Neuronal stem cell (in vitro differentiated cells): ENCODE measurements around the gene INHBE.
A peak's percentile ranks its signal among the peaks of the same experiment; 100 is the strongest.
"Not testable (repeated sequence)": the region's sequence is repeated elsewhere in the genome, so short reads cannot be mapped to it uniquely, and the experiment has no call there.

ENCODE experiments used
- DNase-seq: peaks from one replicate; pipeline ENCODE4 v3.0.0-alpha.2; 2013; ENCODE audit warnings: low spot score
- H2AFZ ChIP-seq: one replicate; pipeline ENCODE4 v1.6.1; 2013; ENCODE audit warnings: mild to moderate bottlenecking, low read length, inconsistent platforms
- H2AK5ac ChIP-seq: 2 replicates; pipeline ENCODE4 v1.6.1; 2013; ENCODE audit warnings: low read depth, mild to moderate bottlenecking, inconsistent platforms, low read length, moderate library complexity, mixed read lengths
- H2BK120ac ChIP-seq: 2 replicates; pipeline ENCODE4 v1.6.1; 2013; ENCODE audit warnings: low read depth, mild to moderate bottlenecking, inconsistent platforms, low read length, moderate library complexity, mixed read lengths
- H2BK12ac ChIP-seq: one replicate; pipeline ENCODE4 v1.6.1; 2013; ENCODE audit warnings: low read length, inconsistent platforms
- H2BK15ac ChIP-seq: 2 replicates; pipeline ENCODE4 v1.6.1; 2013; ENCODE audit warnings: mild to moderate bottlenecking, low read length, inconsistent platforms, mixed read lengths
- H2BK5ac ChIP-seq: one replicate; pipeline ENCODE4 v1.6.1; 2013; ENCODE audit warnings: inconsistent platforms, mild to moderate bottlenecking, low read length, moderate library complexity
- H3K14ac ChIP-seq: one replicate; pipeline ENCODE4 v1.6.1; 2013; ENCODE audit warnings: low read length, inconsistent platforms
- H3K18ac ChIP-seq: 2 replicates; pipeline ENCODE4 v1.6.1; 2013; ENCODE audit warnings: low read length, inconsistent platforms
- H3K23ac ChIP-seq: 2 replicates; pipeline ENCODE4 v1.6.1; 2013; ENCODE audit warnings: low read depth, mild to moderate bottlenecking, mixed read lengths, low read length, inconsistent platforms; ENCODE audit not compliant: poor library complexity
- H3K27ac ChIP-seq: replicated peaks from 3 replicates; pipeline ENCODE4 v1.5.1; 2013; ENCODE audit warnings: low read length, inconsistent platforms
- H3K27me3 ChIP-seq, 3 experiments: 2 replicates each; pipeline ENCODE4 v1.6.1; 2013; ENCODE audit warnings: low read length in 3 of 3, mild to moderate bottlenecking in 2 of 3, inconsistent platforms in 1 of 3, low read depth in 1 of 3, mixed read lengths in 1 of 3, moderate library complexity in 1 of 3; ENCODE audit not compliant: control insufficient read depth in 3 of 3, insufficient read depth in 3 of 3
- H3K36me3 ChIP-seq, 2 donors: replicated peaks in 1 of 2; 2 replicates each; pipeline ENCODE4 v1.6.1; 2013; ENCODE audit warnings: low read length in 2 of 2; ENCODE audit not compliant: control insufficient read depth in 2 of 2, insufficient read depth in 2 of 2
- H3K4ac ChIP-seq: 2 replicates; pipeline ENCODE4 v1.6.1; 2013; ENCODE audit warnings: inconsistent platforms, mild to moderate bottlenecking, low read length, moderate library complexity
- H3K4me1 ChIP-seq, 2 donors: 1 replicate in 1 of 2; 2 replicates in 1 of 2; pipeline ENCODE4 v1.6.1; 2013; ENCODE audit warnings: low read length in 2 of 2, low read depth in 1 of 2; ENCODE audit not compliant: control insufficient read depth in 2 of 2, insufficient read depth in 1 of 2
- H3K4me2 ChIP-seq: one replicate; pipeline ENCODE4 v1.6.1; 2013; ENCODE audit warnings: mild to moderate bottlenecking, low read length, inconsistent platforms; ENCODE audit not compliant: insufficient read depth, poor library complexity, severe bottlenecking
- H3K4me3 ChIP-seq, 2 donors: 2 replicates each; pipeline ENCODE4 v1.5.1; 2013; ENCODE audit warnings: low read length in 2 of 2, mild to moderate bottlenecking in 2 of 2, inconsistent platforms in 1 of 2, moderate library complexity in 1 of 2
- H3K79me1 ChIP-seq: one replicate; pipeline ENCODE4 v1.6.1; 2013; ENCODE audit warnings: low read depth, mild to moderate bottlenecking, inconsistent platforms, low read length, moderate library complexity
- H3K9ac ChIP-seq: one replicate; pipeline ENCODE4 v1.6.1; 2013; ENCODE audit warnings: mild to moderate bottlenecking, low read depth, low read length, inconsistent platforms; ENCODE audit not compliant: poor library complexity
- H3K9me3 ChIP-seq, 2 donors: replicated peaks in 1 of 2; 2 replicates each; pipeline versions ENCODE3 to v1.6.1; 2013; ENCODE audit warnings: low read length in 2 of 2, mild to moderate bottlenecking in 2 of 2, inconsistent platforms in 1 of 2, low read depth in 1 of 2, mixed read lengths in 1 of 2, moderate library complexity in 1 of 2; ENCODE audit not compliant: control insufficient read depth in 2 of 2, insufficient read depth in 1 of 2
- H4K8ac ChIP-seq: one replicate; pipeline ENCODE4 v1.6.1; 2013; ENCODE audit warnings: low read depth, mild to moderate bottlenecking, inconsistent platforms, low read length, moderate library complexity
- H4K91ac ChIP-seq: one replicate; pipeline ENCODE4 v1.6.1; 2013; ENCODE audit warnings: low read length, low read depth, mild to moderate bottlenecking, inconsistent platforms; ENCODE audit not compliant: poor library complexity
- WGBS, 2 donors: extraction: QIAGEN DNeasy Blood & Tissue Kit; methylation state at CpG; one replicate each; pipeline ENCODE4 v1.1.7; 2013; ENCODE audit warnings: missing lambda C conversion rate in 2 of 2, mixed read lengths in 1 of 2; ENCODE audit not compliant: insufficient read length in 2 of 2, insufficient replicate concordance in 1 of 2; ENCODE audit errors: extremely low coverage in 2 of 2; 5-methylcytosine and 5-hydroxymethylcytosine counted together

The INHBE gene

DNA sequence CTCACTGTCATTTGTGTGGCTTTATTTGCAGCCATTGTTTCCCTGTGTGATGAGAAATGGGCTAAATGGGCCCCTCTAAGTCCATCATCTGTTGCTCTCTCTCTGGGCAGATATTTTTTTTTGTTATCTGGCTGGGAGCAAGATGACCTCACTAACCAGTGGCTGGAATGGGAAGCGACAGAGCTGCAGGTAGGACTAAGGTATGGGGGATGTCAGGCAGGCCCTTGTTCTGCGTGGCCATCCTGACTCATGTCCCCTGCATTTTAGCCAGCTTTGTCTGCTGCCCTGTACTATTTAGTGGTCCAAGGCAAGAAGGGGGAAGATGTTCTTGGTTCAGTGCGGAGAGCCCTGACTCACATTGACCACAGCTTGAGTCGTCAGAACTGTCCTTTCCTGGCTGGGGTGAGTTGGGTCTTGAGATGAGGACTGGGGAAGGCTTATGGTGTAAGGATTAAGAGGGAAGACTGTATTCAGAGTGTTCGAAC, 34.1 kb downstream of the INHBE start:
- WGBS, 2 donors, result no CpG with 5 or more reads among the region's 5 CpGs
- Histone ChIP-seq H3K4me1 (peaks cover 3% of the 10 kb centered on the region in 2 donors), H3K79me1 (peaks cover 10% of the 10 kb centered on the region), H3K4me3 (peak overlapping the region in 1 of 2 donors; percentile 86), H2BK120ac (no peak overlapping the region), H2BK5ac (no peak overlapping the region), H3K23ac (no peak overlapping the region), H2AK5ac (no peak overlapping the region), H3K36me3 (peaks cover 27 to 47% of the 10 kb centered on the region in 2 donors), H2BK12ac (no peak overlapping the region), H3K14ac (no peak overlapping the region), H2AFZ (no peak overlapping the region), H3K18ac (no peak overlapping the region), H3K27me3 (no peaks in the 10 kb centered on the region), H3K27ac (no peak overlapping the region), H3K9ac (no peak overlapping the region), H3K4me2 (peak overlapping the region; percentile 23), H4K91ac (no peak overlapping the region), H2BK15ac (no peak overlapping the region), H4K8ac (peak overlapping the region; percentile 20), H3K4ac (no peak overlapping the region), H3K9me3 (peaks cover 0 to 6% of the 10 kb centered on the region in 2 donors)
- no peak for DNase-seq

DNA sequence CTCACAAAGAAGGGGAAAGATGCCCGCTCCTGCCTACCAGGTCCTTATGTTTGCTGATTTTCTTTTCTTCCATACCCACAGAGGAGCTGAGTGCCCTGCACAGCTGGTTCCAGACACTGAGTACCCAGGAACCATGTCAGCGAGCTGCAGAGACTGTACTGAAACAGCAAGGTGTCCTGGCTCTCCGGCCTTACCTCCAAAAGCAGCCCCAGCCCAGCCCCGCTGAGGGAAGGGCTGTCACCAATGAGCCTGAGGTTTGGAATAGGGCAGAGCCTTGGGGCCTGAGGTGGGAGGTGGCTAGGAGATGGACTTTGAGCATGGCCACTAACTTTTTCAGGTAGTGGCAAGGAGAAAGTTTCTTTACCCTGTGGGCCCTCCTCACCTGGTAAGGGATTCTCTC, 35.0 kb downstream of the INHBE start:
- H3K79me1 ChIP-seq, result peaks cover 10% of the 10 kb centered on the region
- no peak overlapping the region for H4K91ac ChIP-seq
- H3K4me3 ChIP-seq, result peak overlapping the region in 1 of 2 donors; percentile 17
- no peak overlapping the region for H3K4ac ChIP-seq
- no peak overlapping the region for H2BK12ac ChIP-seq
- H3K18ac ChIP-seq, result no peak overlapping the region
- no peak for DNase-seq
- H3K23ac ChIP-seq, result no peak overlapping the region
- H3K27ac ChIP-seq, result no peak overlapping the region
- H3K27me3 ChIP-seq, result no peaks in the 10 kb centered on the region
- no peak overlapping the region for H3K9ac ChIP-seq
- H3K14ac ChIP-seq, result no peak overlapping the region
- no peak overlapping the region for H2BK120ac ChIP-seq
- WGBS, 2 donors, result no CpG with 5 or more reads among the region's 4 CpGs
- no peak overlapping the region for H3K4me2 ChIP-seq
- H3K4me1 ChIP-seq, result peaks cover 3% of the 10 kb centered on the region in 2 donors
- no peak overlapping the region for H2BK5ac ChIP-seq
- H3K9me3 ChIP-seq, result peaks cover 0 to 6% of the 10 kb centered on the region in 2 donors
- H2AK5ac ChIP-seq, result no peak overlapping the region
- H2BK15ac ChIP-seq, result no peak overlapping the region
- no peak overlapping the region for H4K8ac ChIP-seq
- H3K36me3 ChIP-seq, result peaks cover 27 to 48% of the 10 kb centered on the region in 2 donors
- no peak overlapping the region for H2AFZ ChIP-seq

DNA sequence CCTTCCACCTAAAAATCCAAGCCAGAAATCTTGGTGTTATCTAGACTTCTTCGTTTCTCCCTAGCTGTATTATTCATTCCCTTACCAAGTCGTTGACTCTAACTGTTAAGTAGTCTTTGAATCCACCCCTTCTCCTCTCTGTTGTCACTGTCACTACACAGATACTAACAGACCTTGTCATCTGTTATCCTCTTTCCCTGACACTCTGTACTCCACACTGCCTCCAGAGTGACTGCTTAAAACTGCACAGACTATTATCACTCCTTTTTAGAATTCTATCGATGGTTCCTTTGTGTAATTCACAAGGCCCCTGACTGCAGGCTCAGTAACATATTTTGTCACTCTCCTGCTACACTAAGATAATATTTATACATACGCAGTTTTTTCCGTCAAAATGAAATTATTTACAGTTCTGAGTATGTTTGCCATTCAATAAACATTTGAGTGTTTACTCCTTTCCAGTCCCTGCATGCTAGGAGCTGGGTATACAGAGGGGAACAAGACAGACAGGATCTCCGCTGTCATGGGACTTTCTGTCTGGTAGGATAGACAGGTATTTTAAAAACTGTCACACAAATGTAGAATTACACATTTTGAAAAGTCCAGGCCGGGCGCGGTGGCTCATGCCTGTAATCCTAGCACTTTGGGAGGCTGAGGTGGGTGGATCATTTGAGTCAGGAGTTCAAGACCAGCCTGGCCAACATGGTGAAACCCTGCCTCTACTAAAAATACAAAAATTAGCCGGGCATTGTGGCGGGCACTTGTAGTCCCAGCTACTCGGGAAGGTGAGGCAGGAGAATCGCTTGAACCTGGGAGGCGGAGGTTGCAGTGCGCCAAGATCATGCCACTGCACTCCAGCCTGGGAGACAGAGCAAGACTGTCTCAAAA, 36.5 kb downstream of the INHBE start:
- H2BK12ac ChIP-seq, result no peak overlapping the region
- H3K36me3 ChIP-seq, result peaks cover 29 to 58% of the 10 kb centered on the region in 2 donors
- H2BK120ac ChIP-seq, result no peak overlapping the region
- no peak overlapping the region for H3K4me3 ChIP-seq
- no peak overlapping the region for H2BK5ac ChIP-seq
- H3K27ac ChIP-seq, result no peak overlapping the region
- no peak overlapping the region for H3K4ac ChIP-seq
- H3K9me3 ChIP-seq, result peaks cover 0 to 6% of the 10 kb centered on the region in 2 donors
- H3K79me1 ChIP-seq, result peaks cover 10% of the 10 kb centered on the region
- no peak overlapping the region for H3K14ac ChIP-seq
- no peak overlapping the region for H2BK15ac ChIP-seq
- WGBS, 2 donors, result no CpG with 5 or more reads among the region's 15 CpGs
- no peak overlapping the region for H3K18ac ChIP-seq
- DNase-seq, result no peak
- peaks cover 3% of the 10 kb centered on the region in 2 donors for H3K4me1 ChIP-seq
- H3K4me2 ChIP-seq, result no peak overlapping the region
- no peaks in the 10 kb centered on the region for H3K27me3 ChIP-seq
- H2AK5ac ChIP-seq, result no peak overlapping the region
- H4K91ac ChIP-seq, result no peak overlapping the region
- no peak overlapping the region for H4K8ac ChIP-seq
- H3K9ac ChIP-seq, result no peak overlapping the region
- no peak overlapping the region for H3K23ac ChIP-seq
- no peak overlapping the region for H2AFZ ChIP-seq

GRCh38 chr12:57495051-57495701, 40.1 kb downstream of the INHBE start:
- not testable (repeated sequence) for H2AFZ ChIP-seq, H4K8ac ChIP-seq, H2BK5ac ChIP-seq, H3K4ac ChIP-seq, H4K91ac ChIP-seq, H3K9me3 ChIP-seq, H3K18ac ChIP-seq, H3K9ac ChIP-seq, H2BK12ac ChIP-seq, H2BK15ac ChIP-seq, H3K79me1 ChIP-seq, H2AK5ac ChIP-seq, H3K4me2 ChIP-seq, H3K14ac ChIP-seq, H3K27me3 ChIP-seq, H3K23ac ChIP-seq, H2BK120ac ChIP-seq, H3K4me3 ChIP-seq, H3K27ac ChIP-seq, H3K4me1 ChIP-seq, DNase-seq
- peaks cover 43 to 70% of the 10 kb centered on the region in 2 donors for H3K36me3 ChIP-seq
- WGBS, 2 donors, result no CpG with 5 or more reads among the region's 48 CpGs
